Adipose tissue (tissue), 3 donors: ENCODE data around the gene LEKR1. TPM values are rescaled to one million over a fixed set of nuclear protein-coding genes. Genes with fewer than 3 reads are reported as not detected.
"Not testable (repeated sequence)": the region's sequence is repeated elsewhere in the genome, so short reads cannot be mapped to it uniquely, and the experiment has no call there.

Experiments used
- H3K27ac ChIP-seq: one replicate; pipeline ENCODE4 v1.5.1; 2013; ENCODE audit warnings: low read depth, low read length
- WGBS, 3 donors: extraction: QIAGEN DNeasy Blood & Tissue Kit; methylation state at CpG; one replicate each; pipeline ENCODE4 v1.1.7; 2013; 5-methylcytosine and 5-hydroxymethylcytosine counted together
- polyA plus RNA-seq, 3 donors: library from polyadenylated mRNA; stranded (reverse); fragments of 200-250 nt; gene quantifications; one replicate each; pipeline ENCODE4 v1.2.3, GENCODE V29; 2013
- donor health status: healthy with polysubstance abuse.
- donor health status: Bipolar disorder and iron deficiency.
- donor health status: healthy.

The LEKR1 gene
- polyA plus RNA-seq, 3 donors = 0.37 to 0.64 (median 0.45) TPM

- 88 to 100% (median 90%) methylated on average over 1 of the region's 1 CpG for WGBS, 3 donors
- H3K27ac ChIP-seq = no peak overlapping the region
Measured at GRCh38 chr3:156885761-156886160, 59.6 kb downstream of the LEKR1 start.

- 61 to 77% (median 69%) methylated on average over 2 of the region's 2 CpGs for WGBS, 3 donors
- no peak overlapping the region for H3K27ac ChIP-seq
Measured at GRCh38 chr3:156888176-156888575, 62.0 kb downstream of the LEKR1 start.

GRCh38 chr3:156888576-156888975, 62.4 kb downstream of the LEKR1 start:
- 27 to 62% (median 47%) methylated on average over 1 of the region's 1 CpG for WGBS, 3 donors
- H3K27ac ChIP-seq = no peak overlapping the region

- no peak overlapping the region for H3K27ac ChIP-seq
- WGBS, 3 donors = 69 to 81% (median 71%) methylated on average over 1 of the region's 1 CpG
Measured at GRCh38 chr3:156892701-156893100, 66.5 kb downstream of the LEKR1 start.

GRCh38 chr3:156895374-156895773, 69.2 kb downstream of the LEKR1 start:
- not testable (repeated sequence) for H3K27ac ChIP-seq
- 86 to 96% (median 91%) methylated on average over 1 of the region's 1 CpG for WGBS, 3 donors

- 95 to 98% (median 95%) methylated on average over 1 of the region's 1 CpG for WGBS, 3 donors
- not testable (repeated sequence) for H3K27ac ChIP-seq
Measured at GRCh38 chr3:156897851-156898250, 71.7 kb downstream of the LEKR1 start.

GRCh38 chr3:156898296-156898880, 72.2 kb downstream of the LEKR1 start:
- WGBS, 3 donors = 40 to 78% (median 72%) methylated on average over 5 of the region's 5 CpGs
- H3K27ac ChIP-seq = no peak overlapping the region

- H3K27ac ChIP-seq = no peak overlapping the region
- 42 to 94% (median 86%) methylated on average over 1 of the region's 1 CpG for WGBS, 3 donors
Measured at GRCh38 chr3:156899951-156900350, 73.8 kb downstream of the LEKR1 start.

GRCh38 chr3:156902916-156903315, 76.8 kb downstream of the LEKR1 start:
- H3K27ac ChIP-seq = no peak overlapping the region

GRCh38 chr3:156906275-156906674, 80.1 kb downstream of the LEKR1 start:
- H3K27ac ChIP-seq = no peak overlapping the region
- 62 to 83% (median 78%) methylated on average over 2 of the region's 2 CpGs for WGBS, 3 donors

- no peak overlapping the region for H3K27ac ChIP-seq
- WGBS, 3 donors = 66 to 95% (median 77%) methylated on average over 1 of the region's 1 CpG
Measured at GRCh38 chr3:156908398-156908797, 82.2 kb downstream of the LEKR1 start.

GRCh38 chr3:156910022-156910421, 83.9 kb downstream of the LEKR1 start:
- 91 to 96% (median 96%) methylated on average over 3 of the region's 3 CpGs for WGBS, 3 donors
- no peak overlapping the region for H3K27ac ChIP-seq

- WGBS, 3 donors = 32 to 60% (median 36%) methylated on average over 2 of the region's 2 CpGs
- H3K27ac ChIP-seq = not testable (repeated sequence)
Measured at GRCh38 chr3:156910831-156911230, 84.7 kb downstream of the LEKR1 start.

GRCh38 chr3:156914300-156914699, 88.1 kb downstream of the LEKR1 start:
- WGBS, 3 donors = 92 to 98% (median 94%) methylated on average over 2 of the region's 2 CpGs
- H3K27ac ChIP-seq = not testable (repeated sequence)

GRCh38 chr3:156915372-156915771, 89.2 kb downstream of the LEKR1 start:
- WGBS, 3 donors = 90 to 96% (median 92%) methylated on average over 5 of the region's 5 CpGs
- H3K27ac ChIP-seq = no peak overlapping the region

GRCh38 chr3:156918746-156919145, 92.6 kb downstream of the LEKR1 start:
- 82 to 89% (median 84%) methylated on average over 6 of the region's 6 CpGs for WGBS, 3 donors
- no peak overlapping the region for H3K27ac ChIP-seq

- no peak overlapping the region for H3K27ac ChIP-seq
- 81 to 93% (median 89%) methylated on average over 3 of the region's 3 CpGs for WGBS, 3 donors
Measured at GRCh38 chr3:156919818-156920217, 93.7 kb downstream of the LEKR1 start.

GRCh38 chr3:156920399-156920798, 94.2 kb downstream of the LEKR1 start:
- 77 to 92% (median 87%) methylated on average over 1 of the region's 1 CpG for WGBS, 3 donors
- no peak overlapping the region for H3K27ac ChIP-seq

GRCh38 chr3:156923349-156923748, 97.2 kb downstream of the LEKR1 start:
- WGBS, 3 donors = 91 to 100% (median 98%) methylated on average over 1 of the region's 1 CpG
- no peak overlapping the region for H3K27ac ChIP-seq

- no peak overlapping the region for H3K27ac ChIP-seq
Measured at GRCh38 chr3:156938724-156939123, 112.6 kb downstream of the LEKR1 start.

GRCh38 chr3:156939315-156939714, 113.2 kb downstream of the LEKR1 start:
- WGBS, 3 donors = 58 to 89% (median 74%) methylated on average over 1 of the region's 1 CpG
- no peak overlapping the region for H3K27ac ChIP-seq

More at GRCh38 chr3:156938724-156939123, 112.6 kb downstream of the LEKR1 start:
- 89 to 93% (median 93%) methylated on average over 2 of the region's 2 CpGs for WGBS, 3 donors
